OCI-LY3 (cell line): ENCODE measurements around the gene CACNA1B.

Experiments
- H2AFZ ChIP-seq: fragments of 200-600, 300-600 bp; shearing (Covaris generic); 2 replicates; pipeline ENCODE4 v1.6.0; 2014; ENCODE audit warnings: antibody characterized with exemption, low read depth, low read length
- H3K27ac ChIP-seq: fragments of 200-600, 300-600 bp; sonication (generic); 2 replicates; pipeline ENCODE4 v1.5.1; 2014; ENCODE audit warnings: mild to moderate bottlenecking, low read length, moderate library complexity, mixed read lengths
- H3K27me3 ChIP-seq: fragments of 200-600, 300-600 bp; sonication (generic); 2 replicates; pipeline ENCODE4 v1.6.1; 2014; ENCODE audit warnings: low read depth, low read length, mixed read lengths
- H3K36me3 ChIP-seq: fragments of 200-600, 300-600 bp; sonication (generic); replicated peaks from 2 replicates; pipeline ENCODE3; 2014; ENCODE audit warnings: low read depth, low read length, mixed read lengths
- H3K4me1 ChIP-seq: fragments of 300-600, 200-600 bp; sonication (generic); 2 replicates; pipeline ENCODE4 v1.6.1; 2014; ENCODE audit warnings: low read length, mixed read lengths
- H3K4me2 ChIP-seq: fragments of 200-600, 300-600 bp; sonication (generic); 2 replicates; pipeline ENCODE4 v1.6.1; 2014; ENCODE audit warnings: low read length, mixed read lengths
- H3K4me3 ChIP-seq: fragments of 300-600, 200-600 bp; sonication (generic); 2 replicates; pipeline ENCODE4 v1.5.1; 2014; ENCODE audit warnings: antibody characterized with exemption, mild to moderate bottlenecking, low read length, moderate library complexity
- H3K79me2 ChIP-seq: fragments of 300-600, 200-600 bp; shearing (Covaris generic); 2 replicates; pipeline ENCODE4 v1.6.1; 2014; ENCODE audit warnings: mild to moderate bottlenecking, low read length, mixed read lengths
- H3K9ac ChIP-seq: fragments of 300-600, 200-600 bp; shearing (Covaris generic); 2 replicates; pipeline ENCODE4 v1.6.0; 2014; ENCODE audit warnings: mild to moderate bottlenecking, low read length, moderate library complexity
- H3K9me3 ChIP-seq: fragments of 200-600, 300-600 bp; shearing (Covaris generic); 2 replicates; pipeline ENCODE4 v1.6.1; 2014; ENCODE audit warnings: low read length, mixed read lengths; ENCODE audit not compliant: insufficient read depth
- H4K20me1 ChIP-seq: fragments of 200-600, 300-600 bp; sonication (generic); 2 replicates; pipeline ENCODE4 v1.6.1; 2016; ENCODE audit warnings: low read length, mixed read lengths; ENCODE audit not compliant: insufficient read depth
- CTCF ChIP-seq: fragments of 200-600, 300-600 bp; sonication (generic); IDR thresholded peaks from 2 replicates; pipeline ENCODE4 v1.5.1; 2014; ENCODE audit warnings: antibody characterized with exemption, low read length, low read depth
- EZH2phosphoT487 ChIP-seq: fragments of 200-600 bp; shearing (Covaris generic); IDR thresholded peaks from 2 replicates; pipeline ENCODE4 v1.6.1; 2018; ENCODE audit warnings: antibody characterized with exemption, mixed run types, low read depth

CACNA1B gene

GRCh38 chr9:138069731-138070456, 192.3 kb downstream of the CACNA1B start:
- Histone ChIP-seq H3K9ac (no peak overlapping the region), H2AFZ (no peak overlapping the region), H3K4me2 (no peak overlapping the region), H3K27ac (no peak overlapping the region), H3K4me3 (no peak overlapping the region), H3K9me3 (no peaks in the 10 kb centered on the region), H3K36me3 (peaks cover 27% of the 10 kb centered on the region), H3K27me3 (no peaks in the 10 kb centered on the region), H4K20me1 (peaks cover 18% of the 10 kb centered on the region; the same call in 1 of the 2 replicates), H3K4me1 (no peaks in the 10 kb centered on the region), H3K79me2 (no peaks in the 10 kb centered on the region)
- TF ChIP-seq CTCF = no peak
- TF ChIP-seq EZH2phosphoT487 = no peak

- Histone ChIP-seq H2AFZ (no peak overlapping the region), H3K9ac (no peak overlapping the region), H3K27ac (no peak overlapping the region), H3K4me3 (no peak overlapping the region), H3K9me3 (no peaks in the 10 kb centered on the region), H3K4me1 (no peaks in the 10 kb centered on the region), H3K79me2 (no peaks in the 10 kb centered on the region), H4K20me1 (peaks cover 18% of the 10 kb centered on the region; the same call in 1 of the 2 replicates), H3K4me2 (no peak overlapping the region), H3K36me3 (peaks cover 25% of the 10 kb centered on the region), H3K27me3 (no peaks in the 10 kb centered on the region)
- TF ChIP-seq EZH2phosphoT487 (no peak), CTCF (no peak)
Observed at GRCh38 chr9:138070815-138071214, 193.2 kb downstream of the CACNA1B start.

DNA sequence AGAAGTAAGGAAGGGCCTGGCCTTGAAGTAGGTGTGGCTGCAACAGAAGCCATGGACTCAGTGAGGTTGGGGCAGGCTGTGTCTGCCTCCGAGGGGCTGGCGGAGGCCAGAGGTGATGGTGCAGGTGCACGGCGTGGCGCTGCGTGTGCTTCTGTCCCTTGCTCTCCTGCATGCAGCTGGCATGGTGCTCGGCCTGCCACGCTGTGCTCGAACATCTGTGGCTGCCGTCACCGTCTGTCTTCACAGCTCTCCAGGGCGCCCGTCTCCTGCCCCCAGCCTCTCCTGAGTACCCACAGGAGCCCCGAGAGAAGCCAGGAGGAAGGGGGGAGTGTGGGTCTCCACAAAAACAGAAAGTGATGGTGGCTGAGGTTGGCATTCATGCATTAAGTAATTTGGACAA, 193.7 kb downstream of the CACNA1B start:
- no peak overlapping the region for H3K9ac ChIP-seq
- no peaks in the 10 kb centered on the region for H3K9me3 ChIP-seq
- no peaks in the 10 kb centered on the region for H3K27me3 ChIP-seq
- TF ChIP-seq CTCF (no peak), EZH2phosphoT487 (no peak)
- no peak overlapping the region for H3K27ac ChIP-seq
- no peaks in the 10 kb centered on the region for H3K4me1 ChIP-seq
- H3K4me3 ChIP-seq = no peak overlapping the region
- no peaks in the 10 kb centered on the region for H3K79me2 ChIP-seq
- H3K36me3 ChIP-seq = peaks cover 25% of the 10 kb centered on the region
- H3K4me2 ChIP-seq = no peak overlapping the region
- peaks cover 18% of the 10 kb centered on the region; the same call in 1 of the 2 replicates for H4K20me1 ChIP-seq
- no peak overlapping the region for H2AFZ ChIP-seq

GRCh38 chr9:138071731-138072130, 194.1 kb downstream of the CACNA1B start:
- Histone ChIP-seq H3K4me2 (no peak overlapping the region), H2AFZ (no peak overlapping the region), H4K20me1 (peaks cover 18% of the 10 kb centered on the region; the same call in 1 of the 2 replicates), H3K36me3 (peaks cover 28% of the 10 kb centered on the region), H3K9me3 (no peaks in the 10 kb centered on the region), H3K27me3 (no peaks in the 10 kb centered on the region), H3K79me2 (no peaks in the 10 kb centered on the region), H3K27ac (no peak overlapping the region), H3K4me3 (no peak overlapping the region), H3K4me1 (no peaks in the 10 kb centered on the region), H3K9ac (no peak overlapping the region)
- TF ChIP-seq EZH2phosphoT487 (no peak), CTCF (no peak)
